GM13977 (cell line): ENCODE data around the gene GUCA2B.

Experiments
- DNase-seq: peaks from one replicate; pipeline ENCODE4 v3.0.0; 2012; ENCODE audit warnings: low spot score
- in situ Hi-C: fragments of 300-500 bp; cut with MboI; formaldehyde crosslinking; loops from one replicate; pipeline ENCODE4 v1.12.0; 2022; ENCODE audit warnings: low sequenced_read_pairs, low pct_unique_long_range_greater_than_20kb, mixed read lengths, inconsistent platforms; ENCODE audit not compliant: unreplicated experiment
- TF ChIP-seq, protein P1 (sequence below): IDR thresholded peaks from 2 replicates; pipeline ENCODE4 v1.5.1; 2012; ENCODE audit warnings: mild to moderate bottlenecking, control low read depth; ENCODE audit not compliant: insufficient read depth; ENCODE audit errors: extremely low read depth, missing control alignments

GUCA2B gene

GRCh38 chr1:42189931-42190853 lies 37.0 kb downstream of the GUCA2B start:
- no peak for DNase-seq
- in situ Hi-C loops, result no loop called here
- TF ChIP-seq, protein P1, sequence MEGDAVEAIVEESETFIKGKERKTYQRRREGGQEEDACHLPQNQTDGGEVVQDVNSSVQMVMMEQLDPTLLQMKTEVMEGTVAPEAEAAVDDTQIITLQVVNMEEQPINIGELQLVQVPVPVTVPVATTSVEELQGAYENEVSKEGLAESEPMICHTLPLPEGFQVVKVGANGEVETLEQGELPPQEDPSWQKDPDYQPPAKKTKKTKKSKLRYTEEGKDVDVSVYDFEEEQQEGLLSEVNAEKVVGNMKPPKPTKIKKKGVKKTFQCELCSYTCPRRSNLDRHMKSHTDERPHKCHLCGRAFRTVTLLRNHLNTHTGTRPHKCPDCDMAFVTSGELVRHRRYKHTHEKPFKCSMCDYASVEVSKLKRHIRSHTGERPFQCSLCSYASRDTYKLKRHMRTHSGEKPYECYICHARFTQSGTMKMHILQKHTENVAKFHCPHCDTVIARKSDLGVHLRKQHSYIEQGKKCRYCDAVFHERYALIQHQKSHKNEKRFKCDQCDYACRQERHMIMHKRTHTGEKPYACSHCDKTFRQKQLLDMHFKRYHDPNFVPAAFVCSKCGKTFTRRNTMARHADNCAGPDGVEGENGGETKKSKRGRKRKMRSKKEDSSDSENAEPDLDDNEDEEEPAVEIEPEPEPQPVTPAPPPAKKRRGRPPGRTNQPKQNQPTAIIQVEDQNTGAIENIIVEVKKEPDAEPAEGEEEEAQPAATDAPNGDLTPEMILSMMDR, result no peak

DNA sequence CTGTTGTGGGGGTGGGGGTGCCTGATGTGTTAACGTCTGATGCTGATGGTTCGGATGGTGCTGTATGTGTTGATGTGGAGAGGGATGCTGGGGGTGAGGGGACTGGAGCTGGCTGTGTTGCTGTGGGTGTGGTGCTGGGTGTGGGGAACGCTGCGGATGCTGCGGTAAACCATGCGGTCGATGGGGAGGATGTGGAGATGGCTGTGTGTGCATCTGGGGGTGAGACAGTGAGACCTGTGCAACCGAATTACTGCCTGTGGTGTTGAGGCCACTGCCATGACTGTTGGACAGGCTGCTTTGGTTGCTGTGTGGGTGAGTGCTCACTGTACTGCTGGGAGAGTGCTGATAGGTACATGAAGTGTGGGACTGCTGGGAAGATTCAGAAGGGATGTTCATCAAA lies 38.1 kb downstream of the GUCA2B start:
- in situ Hi-C loops, result no loop called here
- TF ChIP-seq, protein P1, result no peak

DNA sequence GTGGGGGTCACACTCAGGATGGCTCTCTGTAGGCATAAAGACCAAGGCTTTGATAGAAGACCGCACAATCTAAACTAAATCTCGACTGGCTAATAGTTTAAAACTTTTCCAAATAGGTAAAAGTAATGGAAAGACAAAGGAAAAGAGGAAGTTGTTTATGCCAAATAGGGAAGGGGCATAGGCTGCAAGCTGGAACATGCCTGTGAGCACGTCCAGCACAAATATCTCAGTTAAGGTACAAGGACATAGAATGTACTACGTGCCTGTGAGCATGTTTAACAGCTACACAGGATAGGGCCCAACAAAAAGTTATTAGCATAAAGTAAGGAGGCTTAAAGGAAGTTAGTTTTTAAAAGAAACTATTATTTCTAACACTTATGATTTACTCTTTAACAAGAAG lies 38.9 kb downstream of the GUCA2B start:
- in situ Hi-C loops, result no loop called here
- DNase-seq, result no peak
- TF ChIP-seq, protein P1, result no peak

More for the DNA sequence above, 38.1 kb downstream of the GUCA2B start:
- DNase-seq, result no peak

- no peak for DNase-seq
- in situ Hi-C loops, result no loop called here
- TF ChIP-seq, protein P1, result no peak
These were observed 42.6 kb downstream of the GUCA2B start for GRCh38 chr1:42195841-42196240.

DNA sequence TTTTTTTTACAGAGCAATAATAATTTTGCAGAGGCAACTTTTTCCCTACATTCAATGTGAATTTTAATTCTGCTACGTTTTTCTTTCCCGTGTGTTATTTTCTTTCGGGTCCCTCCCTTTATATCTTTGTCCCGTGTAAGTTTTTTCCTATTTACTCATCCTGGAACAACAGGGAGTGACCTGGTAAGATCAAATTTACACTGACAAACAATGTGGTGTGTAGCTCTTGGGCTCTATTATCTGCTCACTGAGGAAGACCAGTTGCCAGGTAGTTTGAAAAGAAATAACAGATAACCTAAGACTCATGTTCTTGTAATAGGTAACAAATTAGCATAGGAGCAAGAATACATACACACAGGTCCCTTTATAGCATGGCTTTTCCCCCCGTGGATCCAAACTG lies 45.0 kb downstream of the GUCA2B start:
- in situ Hi-C loops, result no loop called here
- no peak for DNase-seq
- TF ChIP-seq, protein P1, result no peak

- in situ Hi-C loops, result no loop called here
These were observed 48.8 kb downstream of the GUCA2B start for GRCh38 chr1:42201986-42202385.

More at GRCh38 chr1:42201986-42202385, 48.8 kb downstream of the GUCA2B start:
- TF ChIP-seq, protein P1, result no peak
- DNase-seq, result no peak
